ENCODE results near the gene PTCD2.

DNA sequence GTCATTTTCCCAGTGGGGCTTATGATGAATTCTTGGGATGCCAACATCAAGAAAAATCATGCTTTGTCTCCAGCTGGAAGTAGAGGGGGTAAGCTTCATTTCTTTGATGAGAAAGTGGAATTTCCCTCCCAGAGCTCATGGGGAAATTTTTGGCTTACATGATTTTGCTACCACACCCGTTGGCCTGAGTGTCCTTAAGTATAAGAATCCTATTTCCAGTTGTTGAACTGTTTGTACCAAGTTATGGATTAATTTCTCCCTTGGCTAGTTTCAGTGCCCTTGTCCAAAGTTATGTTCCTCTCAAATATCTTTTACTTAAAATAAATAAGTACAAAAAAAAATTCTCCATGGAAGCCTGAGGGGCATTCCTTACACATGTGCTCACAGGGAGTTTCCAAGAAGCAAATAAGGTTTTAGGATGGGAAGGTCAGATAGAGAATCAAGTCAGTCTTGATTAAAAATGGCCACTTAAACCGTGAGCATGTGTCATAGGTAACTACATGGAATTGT is 82.3 kb downstream of the PTCD2 start:
- TF ChIP-seq POLR2A (IDR thresholded peaks at IDR 0.05): no peak
- TF ChIP-seq CTCF (IDR thresholded peaks at IDR 0.05): no peak
- TF ChIP-seq POLR2AphosphoS5 (IDR thresholded peaks at IDR 0.05): no peak
- TF ChIP-seq EP300 (IDR thresholded peaks at IDR 0.05): no peak

All from stomach (tissue), 4 donors.